Liver (tissue), 3 donors: ENCODE measurements around the gene ZNF471.

ENCODE experiments used
- EGR1 ChIP-seq, 2 donors: IDR thresholded peaks; 2 replicates each; pipeline ENCODE4 v1.6.1; 2016 to 2018; ENCODE audit warnings: antibody characterized with exemption in 2 of 2, low read depth in 2 of 2
- JUND ChIP-seq, 2 donors: IDR thresholded peaks; 2 replicates each; pipeline ENCODE4 v1.6.1; 2016; ENCODE audit warnings: antibody characterized with exemption in 2 of 2
- SP1 ChIP-seq: IDR thresholded peaks from 2 replicates; pipeline ENCODE4 v1.6.1; 2018; ENCODE audit warnings: antibody characterized with exemption, mild to moderate bottlenecking
- TF ChIP-seq, protein P1 (sequence below): fragments of 150-350 bp; IDR thresholded peaks from 2 replicates; pipeline ENCODE4 v1.5.1; 2017; ENCODE audit warnings: improper control_type of control experiment, low read depth, low read length; ENCODE audit not compliant: missing input control
- TF ChIP-seq, protein P2 (sequence below): IDR thresholded peaks from 2 replicates; pipeline ENCODE4 v1.6.1; 2016; ENCODE audit warnings: antibody characterized with exemption, mild to moderate bottlenecking
- donor health status: healthy.
- donor health status: healthy.

DNA sequence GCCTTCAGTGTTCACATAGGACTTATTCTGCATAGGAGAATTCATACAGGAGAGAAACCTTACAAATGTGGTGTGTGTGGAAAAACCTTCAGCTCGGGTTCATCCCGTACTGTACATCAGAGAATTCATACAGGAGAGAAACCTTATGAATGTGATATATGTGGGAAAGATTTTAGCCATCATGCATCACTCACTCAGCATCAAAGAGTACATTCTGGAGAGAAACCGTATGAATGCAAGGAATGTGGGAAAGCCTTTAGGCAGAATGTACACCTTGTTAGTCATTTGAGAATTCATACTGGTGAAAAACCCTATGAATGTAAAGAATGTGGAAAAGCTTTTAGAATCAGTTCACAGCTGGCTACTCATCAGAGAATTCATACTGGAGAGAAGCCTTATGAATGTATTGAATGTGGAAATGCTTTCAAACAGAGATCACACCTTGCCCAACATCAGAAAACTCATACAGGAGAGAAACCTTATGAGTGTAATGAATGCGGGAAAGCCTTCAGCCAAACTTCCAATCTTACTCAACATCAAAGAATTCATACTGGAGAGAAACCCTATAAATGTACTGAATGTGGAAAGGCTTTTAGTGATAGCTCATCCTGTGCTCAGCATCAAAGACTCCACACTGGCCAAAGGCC is 17.7 kb downstream of the ZNF471 start:
- no peak for TF ChIP-seq SP1
- no peak for TF ChIP-seq EGR1 (IDR thresholded peaks at IDR 0.05; ENCODE audit: low read depth in 2 of 2)
- no peak for TF ChIP-seq JUND (IDR thresholded peaks at IDR 0.05)
- TF ChIP-seq, protein P1, sequence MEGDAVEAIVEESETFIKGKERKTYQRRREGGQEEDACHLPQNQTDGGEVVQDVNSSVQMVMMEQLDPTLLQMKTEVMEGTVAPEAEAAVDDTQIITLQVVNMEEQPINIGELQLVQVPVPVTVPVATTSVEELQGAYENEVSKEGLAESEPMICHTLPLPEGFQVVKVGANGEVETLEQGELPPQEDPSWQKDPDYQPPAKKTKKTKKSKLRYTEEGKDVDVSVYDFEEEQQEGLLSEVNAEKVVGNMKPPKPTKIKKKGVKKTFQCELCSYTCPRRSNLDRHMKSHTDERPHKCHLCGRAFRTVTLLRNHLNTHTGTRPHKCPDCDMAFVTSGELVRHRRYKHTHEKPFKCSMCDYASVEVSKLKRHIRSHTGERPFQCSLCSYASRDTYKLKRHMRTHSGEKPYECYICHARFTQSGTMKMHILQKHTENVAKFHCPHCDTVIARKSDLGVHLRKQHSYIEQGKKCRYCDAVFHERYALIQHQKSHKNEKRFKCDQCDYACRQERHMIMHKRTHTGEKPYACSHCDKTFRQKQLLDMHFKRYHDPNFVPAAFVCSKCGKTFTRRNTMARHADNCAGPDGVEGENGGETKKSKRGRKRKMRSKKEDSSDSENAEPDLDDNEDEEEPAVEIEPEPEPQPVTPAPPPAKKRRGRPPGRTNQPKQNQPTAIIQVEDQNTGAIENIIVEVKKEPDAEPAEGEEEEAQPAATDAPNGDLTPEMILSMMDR, result no peak
- TF ChIP-seq, protein P2, sequence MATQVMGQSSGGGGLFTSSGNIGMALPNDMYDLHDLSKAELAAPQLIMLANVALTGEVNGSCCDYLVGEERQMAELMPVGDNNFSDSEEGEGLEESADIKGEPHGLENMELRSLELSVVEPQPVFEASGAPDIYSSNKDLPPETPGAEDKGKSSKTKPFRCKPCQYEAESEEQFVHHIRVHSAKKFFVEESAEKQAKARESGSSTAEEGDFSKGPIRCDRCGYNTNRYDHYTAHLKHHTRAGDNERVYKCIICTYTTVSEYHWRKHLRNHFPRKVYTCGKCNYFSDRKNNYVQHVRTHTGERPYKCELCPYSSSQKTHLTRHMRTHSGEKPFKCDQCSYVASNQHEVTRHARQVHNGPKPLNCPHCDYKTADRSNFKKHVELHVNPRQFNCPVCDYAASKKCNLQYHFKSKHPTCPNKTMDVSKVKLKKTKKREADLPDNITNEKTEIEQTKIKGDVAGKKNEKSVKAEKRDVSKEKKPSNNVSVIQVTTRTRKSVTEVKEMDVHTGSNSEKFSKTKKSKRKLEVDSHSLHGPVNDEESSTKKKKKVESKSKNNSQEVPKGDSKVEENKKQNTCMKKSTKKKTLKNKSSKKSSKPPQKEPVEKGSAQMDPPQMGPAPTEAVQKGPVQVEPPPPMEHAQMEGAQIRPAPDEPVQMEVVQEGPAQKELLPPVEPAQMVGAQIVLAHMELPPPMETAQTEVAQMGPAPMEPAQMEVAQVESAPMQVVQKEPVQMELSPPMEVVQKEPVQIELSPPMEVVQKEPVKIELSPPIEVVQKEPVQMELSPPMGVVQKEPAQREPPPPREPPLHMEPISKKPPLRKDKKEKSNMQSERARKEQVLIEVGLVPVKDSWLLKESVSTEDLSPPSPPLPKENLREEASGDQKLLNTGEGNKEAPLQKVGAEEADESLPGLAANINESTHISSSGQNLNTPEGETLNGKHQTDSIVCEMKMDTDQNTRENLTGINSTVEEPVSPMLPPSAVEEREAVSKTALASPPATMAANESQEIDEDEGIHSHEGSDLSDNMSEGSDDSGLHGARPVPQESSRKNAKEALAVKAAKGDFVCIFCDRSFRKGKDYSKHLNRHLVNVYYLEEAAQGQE, result no peak
